CD4-positive, alpha-beta T cell treated with Interferon alpha-2 for 1 hour (primary cell): ENCODE measurements around the gene RFT1.
A peak's percentile ranks its signal among the peaks of the same experiment; 100 is the strongest.
"Not testable (repeated sequence)": the region's sequence is repeated elsewhere in the genome, so short reads cannot be mapped to it uniquely, and the experiment has no call there.

Source experiments
- DNase-seq, 2 donors: peaks; one replicate each; pipeline ENCODE4 v3.0.0-alpha.2; 2020 to 2022

RFT1 gene

DNA sequence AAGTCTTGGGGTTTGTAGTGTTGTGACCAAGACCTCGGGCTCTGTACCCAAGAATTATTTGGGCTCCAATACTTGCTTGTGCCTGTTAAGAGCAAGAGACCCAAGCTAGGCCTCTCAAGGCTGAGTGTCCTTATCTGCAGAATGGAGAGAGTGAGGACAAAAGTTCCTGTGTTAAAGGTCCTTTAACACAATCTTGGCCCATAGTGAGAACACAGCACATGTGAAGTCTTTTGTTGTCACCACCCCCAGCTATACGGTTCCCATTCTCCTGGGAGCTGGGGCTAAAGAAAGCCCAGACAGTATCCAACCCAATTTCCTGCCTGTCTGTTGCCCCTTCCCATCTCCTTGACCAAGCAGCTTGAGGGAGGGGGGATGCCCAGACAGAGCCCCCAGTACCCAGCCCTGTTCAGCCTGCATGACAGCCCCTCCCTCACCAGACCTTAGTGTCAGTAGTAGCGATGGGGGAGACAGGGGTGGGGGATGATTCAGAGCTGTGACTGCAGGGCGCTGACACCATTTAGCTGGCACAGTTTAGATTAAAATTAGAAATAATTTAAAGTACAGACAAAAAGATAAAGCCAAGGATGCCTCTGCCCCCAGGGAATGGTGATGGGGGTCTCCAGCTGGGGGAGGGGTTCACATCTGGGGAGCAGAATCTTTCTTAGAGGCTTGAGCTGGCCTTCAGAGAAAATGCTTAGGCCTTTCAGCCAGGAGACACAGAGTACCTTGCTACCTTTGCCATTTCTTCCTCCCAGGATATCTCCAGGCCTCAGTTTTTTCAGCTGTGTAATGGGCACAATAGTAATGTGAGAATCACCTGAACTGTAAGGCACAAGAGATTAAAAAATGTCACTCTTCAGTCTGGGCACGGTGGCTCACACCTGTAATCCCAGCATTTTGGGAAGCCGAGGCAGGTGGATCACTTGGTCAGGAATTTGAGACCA lies 33.5 kb upstream of the RFT1 start:
- DNase-seq = no peak

DNA sequence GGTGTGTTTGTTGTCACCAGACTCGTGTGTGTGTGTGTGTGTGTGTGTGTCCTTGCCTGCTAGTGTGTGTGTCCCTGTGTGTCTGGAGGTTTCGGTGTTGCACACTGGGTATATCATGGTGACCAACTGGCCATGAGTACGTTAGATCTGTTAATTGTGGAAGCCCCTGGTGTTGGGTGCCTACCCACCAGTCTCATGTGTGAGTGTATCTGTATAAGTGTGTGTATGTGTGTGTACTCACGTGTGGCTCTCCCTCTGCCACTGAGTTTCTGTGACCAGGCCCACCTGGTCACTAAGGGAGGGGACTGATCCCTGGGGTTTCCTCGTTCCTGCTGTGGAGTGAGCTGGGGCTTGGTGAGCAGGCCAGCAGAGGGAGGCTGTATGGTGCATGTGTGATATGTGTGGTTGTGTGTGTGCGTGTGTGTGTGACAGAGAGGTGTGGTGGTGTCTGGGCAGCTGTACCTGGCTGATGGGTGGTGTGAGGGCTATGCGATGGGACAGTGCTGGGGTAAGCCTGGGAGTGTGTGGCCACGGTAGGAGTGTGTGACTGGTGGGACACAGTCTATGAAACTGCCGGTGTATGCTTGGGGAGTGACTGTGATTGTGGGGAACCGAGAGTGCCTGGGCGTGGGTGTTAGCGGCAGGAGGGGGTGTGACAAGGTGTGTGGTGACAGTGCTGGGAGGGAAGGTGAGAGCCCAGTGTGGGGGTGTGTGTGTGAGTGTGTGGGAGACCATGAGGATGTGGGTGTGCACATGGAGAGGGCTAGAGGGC lies 32.6 kb upstream of the RFT1 start:
- DNase-seq = peak; percentile 66 to 75

DNA sequence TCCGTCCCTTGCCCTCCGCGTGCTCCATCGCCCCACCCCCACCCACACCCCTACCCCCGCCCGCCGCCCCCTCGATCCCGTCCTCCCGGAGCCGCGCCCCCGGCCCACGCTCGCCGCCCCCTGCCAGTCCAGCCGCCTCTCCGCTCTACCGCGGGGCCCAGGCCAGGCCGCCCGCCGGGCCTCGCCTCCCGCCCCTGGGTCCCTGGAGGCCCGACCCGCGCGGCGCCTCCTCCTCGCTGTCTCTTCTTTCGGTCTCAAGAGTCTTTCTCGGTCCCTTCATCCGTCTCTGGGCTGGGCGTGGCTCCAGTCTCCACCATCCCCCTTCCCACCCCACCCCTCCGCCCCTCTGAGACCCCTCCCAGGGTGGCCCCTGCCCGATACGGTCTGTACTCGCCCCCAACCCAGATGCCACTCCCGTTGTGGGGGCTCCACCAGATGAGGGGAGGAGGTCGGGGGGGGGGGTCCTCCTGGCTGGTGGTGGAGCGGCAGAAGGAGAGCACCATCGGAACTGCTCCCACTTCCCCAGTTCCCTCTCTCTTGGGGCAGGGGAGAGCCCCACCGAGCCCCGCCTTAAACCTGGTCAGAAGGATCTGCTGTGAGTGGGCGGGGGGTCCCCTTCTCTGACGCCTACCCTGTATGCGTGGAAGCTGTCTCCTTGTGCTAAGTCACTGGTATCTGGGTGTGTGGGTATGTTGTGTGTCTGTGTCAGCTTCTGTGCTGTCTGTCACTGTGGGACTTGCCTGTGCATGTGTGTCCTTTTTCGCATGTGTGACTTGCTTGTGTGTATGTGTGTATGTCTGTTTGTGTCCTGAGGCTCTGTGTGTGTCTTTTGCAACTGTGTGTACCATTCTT lies 31.8 kb upstream of the RFT1 start:
- peak; percentile 53 to 64 for DNase-seq

DNA sequence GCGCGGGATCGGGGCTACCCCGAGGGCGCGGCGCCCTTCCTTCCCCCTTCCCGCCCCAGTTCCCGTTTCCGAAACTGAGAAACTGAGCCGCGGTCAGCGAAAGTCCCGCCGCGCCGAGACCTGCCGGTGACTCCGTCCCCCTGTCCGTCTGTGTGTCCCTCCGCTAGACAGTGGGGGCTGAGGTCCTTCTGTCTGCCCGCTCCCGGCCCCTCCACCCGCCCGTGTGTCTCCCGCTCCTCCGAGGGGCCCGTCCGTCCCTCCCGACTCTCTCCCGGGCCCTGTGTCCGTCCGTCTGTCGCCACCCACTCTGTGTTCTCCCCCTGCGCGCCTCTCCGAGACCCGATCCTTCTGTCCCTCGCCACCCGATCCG lies 31.2 kb upstream of the RFT1 start:
- DNase-seq = no peak

DNA sequence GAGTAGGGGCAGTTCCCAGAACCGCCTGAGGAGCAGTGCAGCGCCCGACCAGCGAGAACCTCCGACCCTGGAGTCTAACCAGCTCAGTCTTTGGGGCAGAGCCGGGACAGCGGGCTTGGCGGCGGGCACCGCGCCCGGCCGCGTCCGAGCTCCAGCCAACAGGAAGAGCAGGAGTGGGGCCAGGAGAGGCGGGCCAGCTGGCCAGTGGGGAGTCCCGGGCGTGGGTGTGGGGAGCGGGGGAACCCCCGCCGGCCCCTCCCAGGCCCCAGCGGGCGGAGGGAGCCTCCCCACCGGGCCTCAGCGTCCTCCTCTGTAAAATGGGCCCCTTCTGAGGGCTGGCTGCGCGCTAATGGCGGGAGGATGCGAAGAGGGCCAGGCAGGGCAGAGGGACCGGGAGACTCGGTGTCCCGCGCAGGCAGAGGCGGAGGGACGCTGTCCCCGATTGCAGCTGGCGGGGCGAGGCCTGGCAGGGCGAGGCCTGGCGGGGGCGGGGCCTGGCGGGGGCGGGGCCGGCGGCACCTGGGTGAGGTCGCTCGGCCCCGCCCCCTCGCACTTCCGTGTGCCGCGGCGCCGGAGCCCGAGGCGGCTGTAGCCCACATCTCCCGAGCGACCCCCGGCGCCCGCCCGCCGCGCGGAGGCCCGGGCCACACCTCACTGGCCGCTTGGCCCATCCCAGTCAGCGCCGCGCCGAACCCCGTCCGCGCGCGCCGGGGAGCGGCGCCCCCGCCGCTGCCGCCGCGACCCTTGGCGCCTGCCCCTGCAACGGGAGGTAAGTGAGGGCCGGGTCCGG lies 30.6 kb upstream of the RFT1 start, which contains the start of gene PRKCD:
Gene PRKCD (plus strand): TSS at position 550 of the 790 bp plus-strand sequence. CDS start 17,214 bp downstream, outside the sequence.
- DNase-seq = peak; percentile 80 to 87

DNA sequence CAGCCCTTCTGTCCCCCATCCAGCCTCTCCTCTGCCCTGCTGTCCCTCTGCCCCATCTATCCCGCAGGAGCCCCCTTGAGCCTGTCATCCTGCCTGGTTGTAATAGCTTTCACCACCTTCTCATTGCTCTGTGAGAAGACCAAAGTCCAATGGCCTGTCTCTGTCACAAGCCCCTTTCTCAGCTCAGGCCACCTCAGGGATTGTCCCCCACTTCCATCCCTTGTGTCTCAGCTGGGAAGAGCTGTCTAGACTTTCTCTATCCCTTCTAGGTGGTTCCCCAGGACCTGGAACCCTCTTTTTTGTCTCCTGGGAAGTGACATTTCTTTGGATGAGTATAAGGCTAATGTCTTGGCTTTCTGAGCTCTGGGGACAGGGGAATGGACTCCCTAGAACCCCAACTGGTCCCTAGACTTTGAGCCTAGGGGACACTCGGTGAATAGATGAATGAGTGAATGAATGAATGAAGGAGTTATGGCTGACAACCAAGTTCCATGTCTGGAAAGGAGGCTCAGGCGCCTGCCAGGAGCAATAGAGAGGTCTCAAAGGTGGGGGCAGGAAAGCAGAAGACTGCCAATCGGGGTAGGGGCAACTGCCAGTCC lies 29.9 kb upstream of the RFT1 start:
- no peak for DNase-seq

DNA sequence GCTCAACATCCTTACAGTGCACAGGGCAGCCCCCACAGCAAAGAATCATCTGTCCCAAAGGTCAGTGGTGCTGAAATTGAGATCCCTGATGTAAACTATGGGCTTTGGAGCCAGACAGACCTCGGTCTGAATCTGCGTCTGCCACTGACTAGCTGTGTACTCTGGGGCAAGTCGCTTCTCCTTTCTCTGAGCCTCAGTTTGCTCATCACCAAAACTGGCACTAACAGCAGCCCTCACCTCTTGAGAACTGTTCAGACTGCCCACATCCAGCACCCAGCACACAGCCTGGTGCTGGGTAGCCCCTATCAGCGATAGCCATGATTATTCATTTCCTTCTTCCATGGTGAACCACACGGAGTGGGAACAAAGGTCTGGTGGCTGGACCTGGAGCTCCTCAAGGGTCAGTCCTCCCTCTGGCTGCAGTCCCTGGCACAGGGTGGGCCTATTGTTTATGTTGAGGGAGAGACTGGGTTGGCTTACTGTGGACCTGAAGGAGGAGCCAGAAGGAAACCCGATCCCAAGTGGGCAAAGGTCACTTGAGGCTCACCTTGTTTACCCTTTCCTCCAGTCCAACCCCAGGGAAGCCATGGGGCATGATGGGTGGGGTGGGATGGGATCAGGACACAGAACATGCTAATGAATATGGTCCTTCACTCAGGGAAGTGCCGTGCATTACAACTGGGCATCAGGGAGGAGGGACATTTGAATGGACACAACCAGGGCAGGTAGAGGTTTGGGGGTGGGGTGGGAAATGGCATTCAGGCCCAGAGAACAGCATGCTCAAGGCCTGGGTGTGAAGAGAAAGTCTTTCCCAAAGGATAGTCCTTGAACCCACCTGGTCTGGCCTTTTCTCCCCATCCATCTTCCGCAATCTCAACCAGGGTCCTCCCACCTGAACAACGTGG lies 29.2 kb upstream of the RFT1 start:
- DNase-seq = no peak

DNA sequence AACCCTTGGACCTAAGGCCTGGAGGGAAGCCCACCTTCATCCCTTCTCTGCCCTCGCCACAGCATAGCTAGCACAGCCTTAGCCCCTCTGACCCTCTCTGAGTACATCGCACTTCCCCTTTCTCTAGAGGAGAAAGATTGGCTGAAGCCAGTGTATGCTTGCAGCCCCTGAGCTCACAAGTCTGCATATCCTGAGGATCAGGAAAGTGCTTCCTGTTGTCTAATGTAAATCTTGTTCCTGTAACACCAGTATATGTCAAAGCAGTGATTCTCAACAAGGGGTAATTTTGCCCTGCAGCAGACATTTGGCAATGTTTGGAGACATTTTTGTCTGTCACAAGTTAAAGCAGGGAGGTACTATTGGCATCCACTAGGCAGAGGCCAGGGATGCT lies 28.5 kb upstream of the RFT1 start:
- DNase-seq = no peak

DNA sequence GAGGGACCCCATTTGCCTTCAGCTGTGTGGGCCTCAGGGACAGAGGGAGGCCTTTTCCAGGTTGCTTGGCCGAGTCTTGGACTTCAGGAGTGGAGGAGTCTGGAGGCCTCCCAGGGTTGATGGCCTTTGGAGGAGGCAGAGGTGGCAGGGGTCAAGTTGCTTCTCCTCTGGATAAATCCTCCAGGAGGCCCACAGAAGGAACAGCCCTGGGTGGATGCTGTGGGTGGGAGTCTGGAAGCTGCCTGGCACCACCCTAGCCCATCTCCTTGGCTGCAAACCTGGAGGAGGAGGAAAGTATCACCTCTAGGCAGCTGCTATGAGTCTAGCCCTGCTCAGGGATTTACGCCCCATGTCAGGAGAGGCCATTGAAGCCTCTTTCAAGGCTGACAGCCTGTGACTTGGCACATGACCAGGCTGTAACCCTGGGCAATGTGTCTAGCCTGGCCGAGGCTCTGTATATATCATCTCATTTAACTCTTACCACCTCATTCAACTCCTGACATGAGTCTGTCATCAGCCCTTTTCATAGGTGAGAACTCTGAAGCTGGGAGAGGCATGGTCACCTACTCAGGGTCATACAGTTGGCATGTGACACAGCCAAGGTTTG lies 27.8 kb upstream of the RFT1 start:
- DNase-seq = no peak

DNA sequence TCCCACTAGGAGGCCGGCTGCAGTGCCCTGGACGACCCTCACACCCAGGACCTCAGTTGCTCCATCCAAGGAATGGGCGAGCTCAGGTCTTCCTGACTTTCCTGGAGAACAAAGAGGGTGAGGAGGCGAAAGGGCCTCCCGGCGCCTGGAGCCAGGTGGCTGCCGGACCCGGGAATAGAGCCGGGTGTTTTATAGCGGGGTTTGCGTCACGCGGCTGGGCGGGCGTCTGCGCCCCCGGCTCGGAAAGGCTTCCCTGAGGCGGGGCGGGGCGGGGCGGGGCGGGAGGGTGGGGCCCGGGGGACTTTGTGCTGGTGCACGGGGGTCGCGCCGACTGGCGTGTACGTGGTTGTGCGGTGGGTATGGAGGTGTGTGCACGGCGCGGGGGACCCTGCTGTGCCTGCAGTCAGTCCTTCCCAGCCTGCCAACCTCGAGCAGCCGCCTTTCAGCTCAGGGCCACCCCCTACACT lies 26.2 kb upstream of the RFT1 start:
- no peak for DNase-seq

DNA sequence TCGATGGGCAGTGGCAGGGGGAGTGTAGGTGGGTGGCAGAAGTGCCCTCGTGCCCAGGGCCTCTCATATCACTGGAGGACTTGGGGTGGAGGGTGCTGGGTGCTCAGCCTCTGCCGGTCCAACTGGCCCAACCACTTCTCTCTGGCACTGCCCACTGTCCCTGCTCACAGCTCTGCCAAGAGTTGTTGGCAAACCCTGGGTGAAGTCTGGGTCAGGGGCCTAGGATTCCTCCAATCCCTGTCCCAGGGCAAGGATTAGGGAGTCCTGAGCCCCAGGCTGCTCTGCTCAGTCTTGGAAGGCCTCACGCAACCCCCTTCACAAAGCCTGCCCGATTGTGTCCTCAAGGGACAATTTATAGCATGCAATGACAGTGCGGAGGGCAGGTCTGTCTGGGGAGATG lies 25.5 kb upstream of the RFT1 start:
- no peak for DNase-seq

DNA sequence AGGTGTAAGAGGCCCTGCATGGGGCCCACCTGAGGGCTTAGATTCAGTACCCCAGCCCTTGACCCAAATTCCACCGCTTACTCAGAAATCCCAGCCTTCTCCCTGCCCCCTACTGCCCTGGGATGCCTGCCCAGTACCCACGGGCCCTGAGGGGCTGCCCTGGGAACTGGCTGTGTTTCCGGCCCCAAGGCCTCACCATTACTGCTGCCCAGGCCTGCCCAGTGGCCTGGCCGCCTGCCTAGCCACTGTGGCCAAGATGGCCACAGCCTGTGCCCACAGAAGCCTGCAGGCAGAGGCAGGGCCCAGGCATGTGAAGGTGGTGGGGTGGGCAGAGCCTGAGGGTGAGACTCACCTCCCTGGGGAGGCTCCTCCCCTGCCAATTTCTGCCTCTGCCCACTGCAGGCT lies 24.6 kb upstream of the RFT1 start:
- no peak for DNase-seq

DNA sequence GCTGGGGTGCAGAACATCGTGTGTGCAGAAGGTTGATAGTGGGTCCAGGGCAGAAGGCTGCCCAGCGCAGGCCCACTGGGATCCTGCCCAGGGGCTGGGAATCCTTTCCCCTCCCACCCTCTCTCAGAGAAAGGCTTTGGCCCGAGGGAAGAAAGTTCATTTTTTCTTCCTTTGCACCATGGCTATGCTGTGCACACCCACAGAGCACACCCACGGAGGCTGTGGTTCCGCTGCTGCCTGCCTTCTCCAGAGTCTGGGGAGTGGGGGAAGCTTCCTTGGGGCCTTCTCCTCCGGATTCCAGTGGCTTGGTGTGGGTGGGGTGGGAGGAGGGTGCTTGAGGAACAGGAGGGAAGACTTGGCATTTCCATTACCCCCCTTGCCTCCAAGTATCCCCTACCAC lies 23.7 kb upstream of the RFT1 start:
- no peak for DNase-seq

DNA sequence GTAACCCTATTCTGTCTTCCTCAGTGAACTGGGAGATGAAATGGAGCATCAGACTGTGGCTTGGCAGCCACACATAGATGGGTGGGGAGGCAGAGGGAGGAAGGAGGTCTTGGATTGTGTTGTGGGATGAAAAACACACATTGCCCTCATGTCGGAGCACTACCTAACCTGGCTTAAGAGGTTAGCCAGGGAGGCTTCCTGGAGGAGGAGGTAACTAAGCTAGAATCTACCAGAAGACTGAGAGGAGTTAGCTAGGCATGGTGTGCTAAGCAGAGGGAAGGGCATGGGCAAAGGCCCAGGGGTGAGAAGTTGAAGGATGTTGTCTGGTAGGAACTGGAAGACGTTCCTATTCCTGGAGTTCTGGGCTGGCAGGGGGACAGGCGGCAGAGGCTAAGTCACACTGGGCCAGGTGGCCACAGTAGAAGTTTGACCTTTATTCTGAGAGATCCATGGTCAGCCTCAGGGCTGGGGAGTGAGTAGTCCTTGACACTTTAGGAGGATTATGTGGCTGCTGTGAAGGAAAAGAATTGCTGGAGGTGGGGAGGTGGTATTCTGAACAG lies 23.1 kb upstream of the RFT1 start:
- no peak for DNase-seq

DNA sequence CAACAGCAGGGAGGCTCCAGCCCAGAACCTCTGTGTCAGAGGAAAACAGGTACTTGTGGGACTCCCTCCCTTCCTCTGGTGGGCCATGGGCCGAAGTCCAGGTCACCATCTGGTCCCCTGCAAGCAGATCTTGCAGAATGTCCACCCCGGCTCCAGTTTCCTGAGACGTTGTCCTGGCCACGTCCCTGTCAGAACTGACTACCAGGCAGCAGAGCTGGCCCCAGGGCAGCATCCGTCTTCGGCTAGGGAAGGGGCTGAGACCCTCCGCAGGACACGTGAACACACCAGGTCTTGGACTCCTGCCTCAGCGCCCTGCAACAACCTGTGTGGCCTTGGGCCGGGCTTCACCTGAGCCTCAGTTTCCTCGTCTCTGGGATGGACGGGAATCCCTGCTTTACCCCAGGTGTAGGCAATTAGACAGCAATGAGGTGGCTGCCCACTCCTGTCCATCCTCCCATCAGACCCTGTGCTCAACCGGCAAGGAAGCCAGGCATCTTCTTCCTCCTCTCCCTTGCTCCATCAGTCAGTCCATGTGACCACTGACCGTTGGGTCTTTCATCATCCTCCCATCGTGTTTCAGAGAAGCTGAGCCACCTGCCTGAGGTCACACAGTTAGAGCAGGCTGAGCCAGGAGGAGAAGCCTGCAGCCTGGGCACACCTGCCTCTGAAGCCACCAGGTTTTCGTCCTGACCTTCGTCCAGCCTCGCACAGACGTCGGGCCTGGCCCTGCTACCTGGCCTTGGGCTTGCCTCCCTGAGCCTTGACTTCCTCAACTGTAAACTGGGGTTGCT lies 21.8 kb upstream of the RFT1 start:
- no peak for DNase-seq

DNA sequence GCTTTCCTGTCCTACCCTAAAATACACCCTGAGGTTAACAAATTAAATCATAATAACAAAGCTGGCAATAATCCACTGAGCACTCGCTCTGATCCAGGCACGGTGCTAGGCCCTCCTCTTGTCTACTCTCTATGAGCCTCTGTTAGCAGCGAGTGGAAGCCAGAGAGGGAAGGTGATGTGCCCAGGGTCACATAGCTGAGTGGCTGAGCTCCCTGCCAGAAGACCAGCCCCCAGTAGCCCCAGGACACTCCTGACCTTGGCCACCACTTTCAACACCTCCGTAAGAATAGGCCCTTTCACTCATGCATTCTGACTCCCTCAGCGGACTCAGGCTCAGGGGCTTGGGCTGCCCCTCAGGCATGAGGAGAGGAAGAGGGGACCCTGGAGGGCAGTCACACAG lies 21.2 kb upstream of the RFT1 start:
- DNase-seq = no peak

DNA sequence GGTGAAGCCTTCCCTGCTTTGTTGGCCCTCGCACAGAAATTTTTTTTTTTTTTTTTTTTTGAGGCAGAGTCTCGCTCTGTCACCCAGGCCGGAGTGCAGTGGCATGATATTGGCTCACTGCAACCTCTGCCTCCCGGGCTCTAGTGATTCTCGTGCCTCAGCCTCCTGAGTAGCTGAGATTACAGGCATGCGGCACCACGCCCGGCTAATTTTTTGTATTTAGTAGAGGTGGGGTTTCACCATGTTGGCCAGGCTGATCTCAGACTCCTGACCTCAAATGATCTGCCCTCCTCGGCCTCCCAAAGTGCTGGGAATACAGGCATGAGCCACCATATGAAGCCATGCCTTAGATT lies 20.8 kb upstream of the RFT1 start:
- not testable (repeated sequence) for DNase-seq

DNA sequence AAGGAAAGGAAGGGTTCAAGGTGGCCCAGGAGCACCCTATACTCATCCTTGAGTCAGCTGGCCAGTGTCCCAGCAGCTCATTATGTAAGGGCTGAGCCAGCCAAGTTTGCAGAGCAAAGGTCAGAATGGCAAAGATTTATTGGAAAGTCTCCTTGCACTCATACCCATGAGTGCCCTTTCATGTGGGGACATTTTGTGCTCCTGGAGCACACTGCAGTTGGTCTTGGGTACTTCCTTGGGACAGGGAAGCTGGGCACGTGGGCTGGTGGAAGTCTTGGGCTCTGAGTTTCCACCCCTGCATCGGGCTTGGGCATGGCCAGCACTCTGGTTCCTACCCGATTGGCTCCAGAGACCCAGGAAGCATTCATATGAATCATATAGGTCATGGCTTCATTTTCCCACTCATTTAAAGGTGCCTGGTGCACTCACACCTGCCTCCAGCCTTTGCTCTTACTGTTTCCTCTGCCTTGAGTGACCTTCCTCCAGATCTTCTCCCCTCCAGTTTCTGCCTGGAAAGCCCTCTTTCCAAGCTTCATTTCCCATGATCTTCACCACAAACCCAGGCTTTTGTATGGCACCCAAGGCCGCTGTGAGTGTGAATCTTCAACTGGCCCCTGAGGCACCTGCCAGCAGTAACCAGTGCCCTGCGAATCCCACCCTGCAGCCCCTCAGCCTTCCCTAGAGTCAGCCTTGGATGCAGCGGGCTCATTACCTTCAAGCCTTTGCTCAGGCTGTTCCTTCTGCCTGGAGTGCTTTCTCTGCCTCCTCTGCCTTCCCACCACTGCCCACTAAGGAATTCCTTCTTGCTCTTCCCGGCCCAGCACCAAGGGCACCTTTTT lies 20.2 kb upstream of the RFT1 start:
- DNase-seq = no peak
